ENCODE data around the gene ZMIZ2.

ZMIZ2 gene

DNA sequence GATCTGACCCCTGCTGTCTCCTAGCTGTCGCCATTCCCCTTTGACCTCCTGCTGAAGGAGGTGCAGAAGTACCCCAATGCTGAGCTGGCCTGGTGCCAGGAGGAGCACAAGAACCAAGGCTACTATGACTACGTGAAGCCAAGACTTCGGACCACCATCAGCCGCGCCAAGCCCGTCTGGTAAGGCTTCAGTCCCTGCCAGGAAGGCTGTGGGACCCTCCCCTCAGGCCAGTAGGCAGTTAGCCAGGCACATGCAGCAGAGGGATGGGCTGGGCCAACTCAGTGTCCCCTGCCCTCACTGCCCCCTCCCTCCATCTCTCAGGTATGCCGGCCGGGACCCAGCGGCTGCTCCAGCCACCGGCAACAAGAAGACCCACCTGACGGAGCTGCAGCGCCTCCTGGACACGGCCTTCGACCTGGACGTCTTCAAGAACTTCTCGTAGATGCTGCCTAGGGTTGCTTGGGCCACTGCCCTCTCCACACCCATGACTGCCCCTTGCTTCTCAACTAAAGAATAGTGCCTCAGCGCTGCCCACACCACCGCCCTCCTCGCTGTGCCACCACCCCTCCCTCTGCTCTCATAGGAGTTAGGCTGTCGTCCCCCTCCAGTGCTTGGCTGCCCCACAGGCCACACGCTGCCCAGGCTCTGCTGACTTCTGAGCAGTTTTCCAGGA, 41.0 kb upstream of the ZMIZ2 start:
- DNase-seq (ENCODE audit: low read depth) = no peak
- TF ChIP-seq, protein P1, sequence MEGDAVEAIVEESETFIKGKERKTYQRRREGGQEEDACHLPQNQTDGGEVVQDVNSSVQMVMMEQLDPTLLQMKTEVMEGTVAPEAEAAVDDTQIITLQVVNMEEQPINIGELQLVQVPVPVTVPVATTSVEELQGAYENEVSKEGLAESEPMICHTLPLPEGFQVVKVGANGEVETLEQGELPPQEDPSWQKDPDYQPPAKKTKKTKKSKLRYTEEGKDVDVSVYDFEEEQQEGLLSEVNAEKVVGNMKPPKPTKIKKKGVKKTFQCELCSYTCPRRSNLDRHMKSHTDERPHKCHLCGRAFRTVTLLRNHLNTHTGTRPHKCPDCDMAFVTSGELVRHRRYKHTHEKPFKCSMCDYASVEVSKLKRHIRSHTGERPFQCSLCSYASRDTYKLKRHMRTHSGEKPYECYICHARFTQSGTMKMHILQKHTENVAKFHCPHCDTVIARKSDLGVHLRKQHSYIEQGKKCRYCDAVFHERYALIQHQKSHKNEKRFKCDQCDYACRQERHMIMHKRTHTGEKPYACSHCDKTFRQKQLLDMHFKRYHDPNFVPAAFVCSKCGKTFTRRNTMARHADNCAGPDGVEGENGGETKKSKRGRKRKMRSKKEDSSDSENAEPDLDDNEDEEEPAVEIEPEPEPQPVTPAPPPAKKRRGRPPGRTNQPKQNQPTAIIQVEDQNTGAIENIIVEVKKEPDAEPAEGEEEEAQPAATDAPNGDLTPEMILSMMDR (IDR thresholded peaks at IDR 0.05; ENCODE audit: insufficient read depth, low read depth, low read length, missing control alignments) = no peak
- H3K4me3 ChIP-seq (ENCODE audit: low read depth, low read length) = no peak overlapping the region

DNA sequence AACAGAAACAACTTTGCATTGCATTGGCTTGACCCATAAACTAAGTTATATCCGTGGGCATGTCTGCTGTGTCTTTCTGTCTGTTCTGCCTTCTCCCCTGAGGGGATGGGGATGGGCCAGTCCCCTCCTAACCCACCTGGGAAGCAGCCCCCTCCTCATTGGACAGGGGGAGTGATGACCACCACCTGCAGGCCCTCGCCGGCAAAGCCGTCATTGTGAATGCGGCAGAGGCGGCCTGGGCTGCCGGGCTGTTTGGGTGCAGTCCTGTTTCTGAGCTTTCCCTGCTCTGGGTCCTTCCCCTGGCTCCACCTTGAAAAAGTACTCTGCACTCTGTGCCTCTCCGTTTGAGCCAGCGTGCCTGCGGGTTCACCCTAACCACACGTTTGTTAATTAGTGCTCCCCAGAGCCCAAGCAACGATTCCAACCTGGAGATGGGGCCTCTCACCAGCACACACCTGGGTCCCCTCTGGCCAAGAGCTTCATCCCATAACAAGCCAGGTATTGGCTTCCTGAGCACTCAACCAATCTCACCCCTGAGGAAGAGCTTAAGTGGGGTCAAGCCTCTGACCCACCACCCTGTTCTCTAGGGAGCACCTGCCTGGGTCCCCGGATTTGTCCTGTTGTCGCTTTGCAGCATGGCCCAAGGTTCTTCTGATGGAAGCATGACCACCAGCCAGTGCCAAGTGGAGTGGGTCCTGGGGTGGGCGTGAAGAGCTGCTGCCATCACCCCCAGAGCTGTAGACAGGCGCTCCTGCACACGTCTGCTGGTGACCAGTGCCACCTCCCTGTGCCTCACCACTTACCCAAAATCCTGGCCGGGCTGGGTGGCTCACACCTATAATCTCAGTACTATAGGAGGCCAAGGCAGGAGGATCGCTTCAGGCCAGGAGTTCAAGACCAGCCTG, 39.4 kb upstream of the ZMIZ2 start:
- TF ChIP-seq, protein P1 (IDR thresholded peaks at IDR 0.05; ENCODE audit: insufficient read depth, low read depth, low read length, missing control alignments) = no peak
- no peak for DNase-seq (ENCODE audit: low read depth)
- no peak overlapping the region for H3K4me3 ChIP-seq (ENCODE audit: low read depth, low read length)

DNA sequence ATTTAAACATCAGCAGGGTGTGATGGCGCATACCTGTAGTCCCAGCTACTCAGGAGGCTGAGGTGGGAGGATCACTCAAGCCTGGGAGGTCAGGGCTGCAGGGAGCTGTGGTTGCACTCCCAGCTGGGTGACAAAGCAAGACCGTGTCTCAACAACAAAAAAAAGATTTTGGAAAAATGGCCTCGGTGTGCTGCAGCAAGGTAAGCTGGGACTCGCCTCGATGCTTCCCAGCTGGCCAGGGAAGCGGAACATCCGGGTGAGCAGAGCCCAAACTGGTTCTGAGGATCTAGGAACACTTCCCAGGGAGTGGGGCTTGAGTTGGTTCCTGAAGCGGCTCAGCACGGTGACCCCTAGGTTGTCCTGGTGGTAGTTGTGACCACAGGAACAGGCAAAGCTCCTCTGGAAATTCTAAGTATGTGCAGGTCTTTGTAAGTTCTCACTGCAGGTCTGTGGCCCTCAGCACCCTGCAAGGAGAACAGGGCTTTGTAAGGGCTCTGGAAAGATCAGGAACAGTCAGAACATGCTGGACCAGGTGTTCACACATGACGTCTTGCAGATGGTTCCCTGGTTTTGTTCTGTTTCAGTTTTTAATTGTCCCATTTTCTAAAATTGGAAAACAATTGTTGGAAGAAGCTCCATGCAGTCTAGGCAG, 38.6 kb upstream of the ZMIZ2 start:
- DNase-seq (ENCODE audit: low read depth) = no peak
- no peak overlapping the region for H3K4me3 ChIP-seq (ENCODE audit: low read depth, low read length)
- TF ChIP-seq, protein P1 (IDR thresholded peaks at IDR 0.05; ENCODE audit: insufficient read depth, low read depth, low read length, missing control alignments) = no peak

DNA sequence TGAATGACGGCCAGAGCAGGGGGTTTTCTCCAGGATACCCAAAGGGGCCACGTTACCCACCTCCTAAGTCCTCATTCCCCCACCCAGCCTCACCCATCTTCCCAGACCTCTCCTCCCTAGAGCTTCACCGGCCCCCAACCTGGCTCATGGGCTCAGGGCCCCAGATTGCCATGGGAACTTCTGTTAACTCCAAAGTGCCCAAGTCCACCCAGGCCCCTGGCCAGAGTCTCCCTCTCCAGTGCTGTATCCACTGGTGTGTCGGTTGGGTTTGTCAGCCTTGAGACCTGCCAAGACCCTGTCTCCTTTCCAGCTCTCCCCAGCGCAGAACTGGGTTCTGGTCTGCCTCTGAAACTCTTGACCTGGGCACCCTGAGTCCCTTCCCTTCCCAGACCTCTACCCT, 37.1 kb upstream of the ZMIZ2 start:
- no peak for DNase-seq (ENCODE audit: low read depth)
- TF ChIP-seq, protein P1 (IDR thresholded peaks at IDR 0.05; ENCODE audit: insufficient read depth, low read depth, low read length, missing control alignments) = no peak
- no peak overlapping the region for H3K4me3 ChIP-seq (ENCODE audit: low read depth, low read length)

DNA sequence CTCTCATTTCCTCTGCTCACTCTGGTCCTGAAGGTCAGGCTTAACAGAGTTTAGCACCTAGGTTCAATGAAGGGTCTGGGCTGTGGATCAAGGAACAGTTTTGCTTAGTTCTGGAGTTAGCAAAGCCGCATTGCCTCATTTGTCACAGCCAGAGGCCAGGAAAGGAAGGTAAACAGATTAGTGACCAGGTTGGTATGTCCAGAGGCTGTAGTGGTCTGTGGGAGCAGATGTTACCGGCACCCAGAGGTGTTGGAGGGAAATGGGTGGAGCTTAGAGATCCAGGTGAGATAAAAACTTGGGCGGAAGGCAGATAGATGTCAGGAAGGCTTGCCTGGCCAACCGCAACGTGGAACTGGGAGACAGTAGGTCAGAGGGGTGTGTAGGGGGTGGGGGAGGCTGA, 36.6 kb upstream of the ZMIZ2 start:
- H3K4me3 ChIP-seq (ENCODE audit: low read depth, low read length) = no peak overlapping the region
- TF ChIP-seq, protein P1 (IDR thresholded peaks at IDR 0.05; ENCODE audit: insufficient read depth, low read depth, low read length, missing control alignments) = no peak
- DNase-seq (ENCODE audit: low read depth) = no peak

DNA sequence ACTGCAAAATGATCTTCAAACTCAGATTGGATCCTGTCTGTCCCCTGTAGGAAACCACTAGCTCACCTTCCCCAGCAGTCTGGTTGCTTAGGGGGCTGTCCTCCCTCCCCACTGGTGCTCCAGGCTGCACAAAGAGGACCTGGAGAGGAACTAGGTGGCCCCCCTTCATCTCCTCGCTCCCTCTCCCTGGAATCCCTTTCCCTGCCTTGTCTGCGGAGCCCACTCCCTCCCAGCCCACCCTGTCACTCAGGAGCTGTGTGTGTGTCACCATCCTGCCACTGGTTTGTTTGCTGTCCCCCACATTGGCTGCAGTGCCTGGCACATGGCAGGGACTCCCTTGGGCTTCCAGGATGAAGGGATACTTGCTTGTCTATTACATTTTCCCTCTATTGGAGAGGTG, 35.5 kb upstream of the ZMIZ2 start:
- TF ChIP-seq, protein P1 (IDR thresholded peaks at IDR 0.05; ENCODE audit: insufficient read depth, low read depth, low read length, missing control alignments) = no peak
- no peak for DNase-seq (ENCODE audit: low read depth)
- H3K4me3 ChIP-seq (ENCODE audit: low read depth, low read length) = no peak overlapping the region
